ENCODE measurements around the gene SYNE1. TPM values are rescaled to one million over a fixed set of nuclear protein-coding genes. Genes with fewer than 3 reads are reported as not detected.

Gene SYNE1
- total and polyA plus RNA-seq, 10 of the 15 experiments (the other 5 are each of a cell fraction or from before 2014, with no cell fraction given) = 2.3 to 28.7 (median 14.1) TPM

- TF ChIP-seq NKRF (conservative IDR thresholded peaks at IDR 0.05) (no peak), E2F4 (IDR thresholded peaks at IDR 0.05; ENCODE audit: low read depth, low read length) (no peak), DPF2 (IDR thresholded peaks at IDR 0.05) (no peak), KLF5 (IDR thresholded peaks at IDR 0.05; ENCODE audit: partially characterized antibody) (no peak), HDGF (IDR thresholded peaks at IDR 0.05) (no peak)
Observed at GRCh38 chr6:152682141-152682540, 45.0 kb upstream of the SYNE1 start (continued).

- POLR2A ChIA-PET = no interaction called here
- in situ Hi-C loops (cut with MboI) (no loop called here), intact Hi-C loops (cut with micrococcal nuclease; ENCODE audit: unreplicated experiment) (no loop called here)
- no peak overlapping the region for H3K4me3 ChIP-seq
- RAD21 ChIA-PET (ENCODE audit: unreplicated experiment) = no interaction called here
- H3K79me2 ChIP-seq (ENCODE audit: control insufficient read depth, insufficient read depth, low read length) = no peaks in the 10 kb centered on the region
- ATAC-seq (no peak), DNase-seq (ENCODE audit: low read depth, low spot score) (no peak), FAIRE-seq (no peak)
- no TSS peak for BruUV-seq (replicated peaks)
- SMC1A ChIA-PET (ENCODE audit: uncharacterized antibody, unreplicated experiment) = no interaction called here
- no peak overlapping the region for H2AFZ ChIP-seq (ENCODE audit: control insufficient read depth, low read depth, low read length)
- H3K4me2 ChIP-seq (ENCODE audit: control insufficient read depth, insufficient read depth) = no peak overlapping the region
- H3K9me3 ChIP-seq (replicated peaks; ENCODE audit: control insufficient read depth, insufficient read depth, low read length) = no peaks in the 10 kb centered on the region
- no peak overlapping the region for H3K27ac ChIP-seq (ENCODE audit: control insufficient read depth, insufficient read depth)
- 6% methylated on average over 3 of the region's 3 CpGs for WGBS (ENCODE audit: insufficient coverage, insufficient replicate concordance, low lambda C conversion rate, missing lambda C conversion rate)
- no peak for TF ChIP-seq BCL11A (IDR thresholded peaks at IDR 0.05; ENCODE audit: low read depth, low read length)
- no peak for TF ChIP-seq NR2C2 (IDR thresholded peaks at IDR 0.05; ENCODE audit: borderline replicate concordance, control insufficient read depth, insufficient read length, low read depth)
- no peak for TF ChIP-seq CBFB (IDR thresholded peaks at IDR 0.05; ENCODE audit: low read depth)
- no peak for TF ChIP-seq POLR2AphosphoS2 (IDR thresholded peaks at IDR 0.05; ENCODE audit: low read depth, low read length)
- TF ChIP-seq, protein P1, sequence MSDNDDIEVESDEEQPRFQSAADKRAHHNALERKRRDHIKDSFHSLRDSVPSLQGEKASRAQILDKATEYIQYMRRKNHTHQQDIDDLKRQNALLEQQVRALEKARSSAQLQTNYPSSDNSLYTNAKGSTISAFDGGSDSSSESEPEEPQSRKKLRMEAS (IDR thresholded peaks at IDR 0.05; ENCODE audit: low read depth, low read length) = no peak
- H4K20me1 ChIP-seq (ENCODE audit: control insufficient read depth, insufficient read depth) = no peaks in the 10 kb centered on the region
- H3K27me3 ChIP-seq (replicated peaks in 1 of 2; ENCODE audit: control insufficient read depth in 2 of 2, insufficient read depth in 2 of 2, low read length in 1 of 2) = no peaks in the 10 kb centered on the region
- no peaks in the 10 kb centered on the region for H3K36me3 ChIP-seq (ENCODE audit: control insufficient read depth in 2 of 2, insufficient read depth in 2 of 2, low read length in 1 of 2)
- no peak overlapping the region for H3K9ac ChIP-seq (ENCODE audit: control insufficient read depth, insufficient read depth, low read length)
- CTCF ChIA-PET = no interaction called here
- no peaks in the 10 kb centered on the region for H3K4me1 ChIP-seq (ENCODE audit: control insufficient read depth, insufficient read depth, low read length)
Observed at GRCh38 chr6:152680879-152681517, 43.8 kb upstream of the SYNE1 start.
